ENCODE measurements around the gene SMIM11. TPM values are rescaled to one million over a fixed set of nuclear protein-coding genes. Genes with fewer than 3 reads are reported as not detected.

Gene SMIM11
- total RNA-seq, 3 donors from 2014 or later, result 1.7 to 12.1 (median 3.8) TPM

DNA sequence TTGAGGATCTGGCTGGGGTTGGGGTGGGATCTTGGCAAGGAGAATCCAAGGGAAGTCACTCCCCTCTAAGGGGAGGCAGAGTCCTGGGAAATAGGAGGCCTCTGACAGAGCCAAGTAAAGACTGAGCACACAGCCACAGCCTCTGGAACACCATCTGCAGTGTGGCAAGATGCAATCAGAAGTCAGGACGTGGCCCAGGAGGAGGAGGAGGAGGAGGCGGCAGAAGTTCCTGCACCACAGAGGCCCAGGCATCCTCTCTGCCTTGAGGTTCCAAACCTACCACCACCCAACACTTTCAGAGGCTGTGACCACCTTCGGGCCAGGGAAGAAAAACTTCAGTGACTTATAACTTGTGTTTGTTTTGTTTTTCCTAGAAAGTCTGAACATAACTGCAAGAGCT, 35.2 kb upstream of the SMIM11 start:
- TF ChIP-seq, protein P1, sequence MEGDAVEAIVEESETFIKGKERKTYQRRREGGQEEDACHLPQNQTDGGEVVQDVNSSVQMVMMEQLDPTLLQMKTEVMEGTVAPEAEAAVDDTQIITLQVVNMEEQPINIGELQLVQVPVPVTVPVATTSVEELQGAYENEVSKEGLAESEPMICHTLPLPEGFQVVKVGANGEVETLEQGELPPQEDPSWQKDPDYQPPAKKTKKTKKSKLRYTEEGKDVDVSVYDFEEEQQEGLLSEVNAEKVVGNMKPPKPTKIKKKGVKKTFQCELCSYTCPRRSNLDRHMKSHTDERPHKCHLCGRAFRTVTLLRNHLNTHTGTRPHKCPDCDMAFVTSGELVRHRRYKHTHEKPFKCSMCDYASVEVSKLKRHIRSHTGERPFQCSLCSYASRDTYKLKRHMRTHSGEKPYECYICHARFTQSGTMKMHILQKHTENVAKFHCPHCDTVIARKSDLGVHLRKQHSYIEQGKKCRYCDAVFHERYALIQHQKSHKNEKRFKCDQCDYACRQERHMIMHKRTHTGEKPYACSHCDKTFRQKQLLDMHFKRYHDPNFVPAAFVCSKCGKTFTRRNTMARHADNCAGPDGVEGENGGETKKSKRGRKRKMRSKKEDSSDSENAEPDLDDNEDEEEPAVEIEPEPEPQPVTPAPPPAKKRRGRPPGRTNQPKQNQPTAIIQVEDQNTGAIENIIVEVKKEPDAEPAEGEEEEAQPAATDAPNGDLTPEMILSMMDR (IDR thresholded peaks at IDR 0.05), result no peak
- H3K4me3 ChIP-seq, result no peak overlapping the region
- DNase-seq, result no peak
- H3K9me3 ChIP-seq, result no peaks in the 10 kb centered on the region
- ATAC-seq, result no peak
- intact Hi-C loops (cut with DNase I, micrococcal nuclease), result no loop called here
- H3K4me1 ChIP-seq (ENCODE audit: low read depth), result no peaks in the 10 kb centered on the region
- H3K36me3 ChIP-seq (ENCODE audit: low read depth), result no peaks in the 10 kb centered on the region

DNA sequence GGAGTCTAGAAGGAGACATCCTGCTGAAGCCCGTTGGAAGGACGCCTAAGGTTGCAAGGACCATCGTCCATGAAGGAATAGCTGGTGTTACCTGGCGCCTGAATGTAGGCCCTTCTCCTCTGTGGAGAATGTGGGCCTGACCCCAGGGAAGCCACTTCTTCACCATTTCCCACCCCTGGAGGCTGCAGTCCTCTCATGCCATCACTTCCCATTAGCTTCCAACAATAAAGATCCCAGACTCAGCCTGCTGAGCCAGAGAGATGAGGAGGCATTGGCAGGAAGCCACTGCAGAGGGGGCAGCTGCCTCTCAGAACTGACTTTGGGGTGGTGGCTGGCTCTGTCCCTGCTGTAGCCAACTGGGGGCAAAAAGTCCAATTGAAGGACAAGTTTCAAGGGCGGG, 32.8 kb upstream of the SMIM11 start:
- Histone ChIP-seq H3K4me1 (ENCODE audit: low read depth) (no peaks in the 10 kb centered on the region), H3K36me3 (ENCODE audit: low read depth) (no peaks in the 10 kb centered on the region), H3K4me3 (no peak overlapping the region), H3K9me3 (no peaks in the 10 kb centered on the region)
- TF ChIP-seq, protein P1 (IDR thresholded peaks at IDR 0.05), result no peak
- DNase-seq (no peak), ATAC-seq (no peak)
- intact Hi-C loops (cut with DNase I, micrococcal nuclease), result no loop called here

DNA sequence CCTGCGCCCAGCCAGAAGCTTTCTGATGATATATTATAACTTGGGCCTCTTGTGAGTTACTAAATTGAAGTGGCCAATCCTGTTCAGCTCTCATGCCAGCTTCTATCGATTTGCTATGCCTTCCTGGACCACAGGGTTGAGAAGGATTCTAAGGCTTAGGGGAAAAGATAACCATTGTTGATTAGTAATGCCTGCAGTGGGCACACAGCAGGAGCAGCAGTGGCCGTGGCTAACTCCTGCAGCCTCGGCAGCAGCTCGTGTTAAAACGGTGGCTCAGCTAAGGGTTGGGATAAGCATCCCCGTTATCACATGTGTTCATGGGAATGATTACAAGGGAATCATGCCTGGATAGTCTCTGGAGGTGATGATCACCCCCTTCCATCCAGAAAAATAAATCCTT, 32.0 kb upstream of the SMIM11 start:
- H3K4me3 ChIP-seq, result no peak overlapping the region
- no peaks in the 10 kb centered on the region for H3K4me1 ChIP-seq (ENCODE audit: low read depth)
- no peaks in the 10 kb centered on the region for H3K9me3 ChIP-seq
- intact Hi-C loops (cut with DNase I, micrococcal nuclease), result no loop called here
- TF ChIP-seq, protein P1 (IDR thresholded peaks at IDR 0.05), result no peak
- no peaks in the 10 kb centered on the region for H3K36me3 ChIP-seq (ENCODE audit: low read depth)
- ATAC-seq (no peak), DNase-seq (no peak)

- Histone ChIP-seq H3K4me3 (no peak overlapping the region), H3K9me3 (no peaks in the 10 kb centered on the region), H3K4me1 (ENCODE audit: low read depth) (no peaks in the 10 kb centered on the region), H3K36me3 (ENCODE audit: low read depth) (no peaks in the 10 kb centered on the region)
- intact Hi-C loops (cut with DNase I, micrococcal nuclease), result no loop called here
- DNase-seq, result no peak
- ATAC-seq, result no peak
- TF ChIP-seq, protein P1 (IDR thresholded peaks at IDR 0.05), result no peak
Observed at GRCh38 chr21:34343838-34344381, 31.4 kb upstream of the SMIM11 start.

- Histone ChIP-seq H3K4me3 (no peak overlapping the region), H3K4me1 (ENCODE audit: low read depth) (no peaks in the 10 kb centered on the region), H3K9me3 (no peaks in the 10 kb centered on the region), H3K36me3 (ENCODE audit: low read depth) (no peaks in the 10 kb centered on the region)
- TF ChIP-seq, protein P1 (IDR thresholded peaks at IDR 0.05), result no peak
- intact Hi-C loops (cut with DNase I, micrococcal nuclease), result no loop called here
- ATAC-seq, result no peak
- no peak for DNase-seq
Observed at GRCh38 chr21:34344584-34344983, 30.7 kb upstream of the SMIM11 start.
